ENCODE data around the gene ZNF780B.

DNA sequence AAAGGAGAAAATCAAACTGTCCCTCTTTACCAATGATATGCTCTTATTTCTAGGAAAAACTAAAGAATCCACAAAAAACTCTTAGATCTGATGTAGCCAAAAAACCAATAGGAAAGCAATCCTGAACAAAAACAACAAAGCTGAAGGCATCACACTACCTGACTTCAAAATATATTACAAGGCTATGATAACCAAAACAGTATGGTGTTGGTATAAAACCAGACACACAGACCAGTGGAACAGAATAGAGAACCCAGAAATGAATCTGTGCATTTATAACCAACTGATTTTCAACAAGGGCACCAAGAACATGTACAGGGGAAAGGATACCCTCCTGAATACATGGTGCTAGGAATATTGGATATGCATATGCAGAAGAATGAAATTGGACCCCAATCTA is 68.9 kb downstream of the ZNF780B start:
- TF ChIP-seq, protein P1, sequence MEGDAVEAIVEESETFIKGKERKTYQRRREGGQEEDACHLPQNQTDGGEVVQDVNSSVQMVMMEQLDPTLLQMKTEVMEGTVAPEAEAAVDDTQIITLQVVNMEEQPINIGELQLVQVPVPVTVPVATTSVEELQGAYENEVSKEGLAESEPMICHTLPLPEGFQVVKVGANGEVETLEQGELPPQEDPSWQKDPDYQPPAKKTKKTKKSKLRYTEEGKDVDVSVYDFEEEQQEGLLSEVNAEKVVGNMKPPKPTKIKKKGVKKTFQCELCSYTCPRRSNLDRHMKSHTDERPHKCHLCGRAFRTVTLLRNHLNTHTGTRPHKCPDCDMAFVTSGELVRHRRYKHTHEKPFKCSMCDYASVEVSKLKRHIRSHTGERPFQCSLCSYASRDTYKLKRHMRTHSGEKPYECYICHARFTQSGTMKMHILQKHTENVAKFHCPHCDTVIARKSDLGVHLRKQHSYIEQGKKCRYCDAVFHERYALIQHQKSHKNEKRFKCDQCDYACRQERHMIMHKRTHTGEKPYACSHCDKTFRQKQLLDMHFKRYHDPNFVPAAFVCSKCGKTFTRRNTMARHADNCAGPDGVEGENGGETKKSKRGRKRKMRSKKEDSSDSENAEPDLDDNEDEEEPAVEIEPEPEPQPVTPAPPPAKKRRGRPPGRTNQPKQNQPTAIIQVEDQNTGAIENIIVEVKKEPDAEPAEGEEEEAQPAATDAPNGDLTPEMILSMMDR (IDR thresholded peaks at IDR 0.05; ENCODE audit: low read length), result no peak
- TF ChIP-seq EZH2phosphoT487 (IDR thresholded peaks at IDR 0.05; ENCODE audit: low read length) (no peak), EZH2 (optimal IDR thresholded peaks at IDR 0.05; ENCODE audit: low read depth, low read length) (no peak)
